HG02759 (cell line): ENCODE results near the gene IGFLR1.
"Not testable (repeated sequence)": the region's sequence is repeated elsewhere in the genome, so short reads cannot be mapped to it uniquely, and the experiment has no call there.

ENCODE experiments used
- ATAC-seq: cut with Tn5 transposase; IDR thresholded peaks from one replicate; pipeline ENCODE4 v1.9.1; 2021; ENCODE audit warnings: mild to moderate bottlenecking, moderate library complexity; ENCODE audit not compliant: unreplicated experiment

Gene IGFLR1

GRCh38 chr19:35777961-35778360 lies 35.7 kb upstream of the IGFLR1 start:
- no peak for ATAC-seq

- ATAC-seq = no peak
Observed at GRCh38 chr19:35777086-35777841, 35.0 kb upstream of the IGFLR1 start.

GRCh38 chr19:35776102-35776788 lies 34.0 kb upstream of the IGFLR1 start:
- no peak for ATAC-seq

- ATAC-seq = peak; percentile 95
Observed at GRCh38 chr19:35775298-35776101, 33.2 kb upstream of the IGFLR1 start, which contains the start of gene ARHGAP33. TSS of gene ARHGAP33 (plus strand) at chr19:35775564. CDS start at chr19:35775659, 95 bp downstream.

- ATAC-seq = no peak
Observed at GRCh38 chr19:35775046-35775297, 32.7 kb upstream of the IGFLR1 start.

- ATAC-seq = no peak
Observed at GRCh38 chr19:35774274-35775045, 32.2 kb upstream of the IGFLR1 start.

- ATAC-seq = no peak
Observed at GRCh38 chr19:35773020-35773806, 31.0 kb upstream of the IGFLR1 start.

- ATAC-seq = not testable (repeated sequence)
Observed at GRCh38 chr19:35772362-35772761, 30.1 kb upstream of the IGFLR1 start.

GRCh38 chr19:35768082-35768421 lies 25.8 kb upstream of the IGFLR1 start:
- no peak for ATAC-seq

- no peak for ATAC-seq
Observed at GRCh38 chr19:35767288-35768081, 25.2 kb upstream of the IGFLR1 start.

- ATAC-seq = no peak
Observed at GRCh38 chr19:35766571-35767104, 24.4 kb upstream of the IGFLR1 start.

GRCh38 chr19:35764432-35765315 lies 22.4 kb upstream of the IGFLR1 start:
- no peak for ATAC-seq

- no peak for ATAC-seq
Observed at GRCh38 chr19:35760711-35761349, 18.6 kb upstream of the IGFLR1 start.

GRCh38 chr19:35759697-35760096 lies 17.4 kb upstream of the IGFLR1 start:
- no peak for ATAC-seq

- peak; percentile 93 for ATAC-seq
Observed at GRCh38 chr19:35757749-35758608, 15.7 kb upstream of the IGFLR1 start, which contains the start of gene PROSER3. TSS of gene PROSER3 (plus strand) at chr19:35758176. CDS start at chr19:35758216, 40 bp downstream.

GRCh38 chr19:35757231-35757748 lies 15.0 kb upstream of the IGFLR1 start:
- peak; percentile 3 for ATAC-seq
